ENCODE data around the gene TEKT5.

The TEKT5 gene

DNA sequence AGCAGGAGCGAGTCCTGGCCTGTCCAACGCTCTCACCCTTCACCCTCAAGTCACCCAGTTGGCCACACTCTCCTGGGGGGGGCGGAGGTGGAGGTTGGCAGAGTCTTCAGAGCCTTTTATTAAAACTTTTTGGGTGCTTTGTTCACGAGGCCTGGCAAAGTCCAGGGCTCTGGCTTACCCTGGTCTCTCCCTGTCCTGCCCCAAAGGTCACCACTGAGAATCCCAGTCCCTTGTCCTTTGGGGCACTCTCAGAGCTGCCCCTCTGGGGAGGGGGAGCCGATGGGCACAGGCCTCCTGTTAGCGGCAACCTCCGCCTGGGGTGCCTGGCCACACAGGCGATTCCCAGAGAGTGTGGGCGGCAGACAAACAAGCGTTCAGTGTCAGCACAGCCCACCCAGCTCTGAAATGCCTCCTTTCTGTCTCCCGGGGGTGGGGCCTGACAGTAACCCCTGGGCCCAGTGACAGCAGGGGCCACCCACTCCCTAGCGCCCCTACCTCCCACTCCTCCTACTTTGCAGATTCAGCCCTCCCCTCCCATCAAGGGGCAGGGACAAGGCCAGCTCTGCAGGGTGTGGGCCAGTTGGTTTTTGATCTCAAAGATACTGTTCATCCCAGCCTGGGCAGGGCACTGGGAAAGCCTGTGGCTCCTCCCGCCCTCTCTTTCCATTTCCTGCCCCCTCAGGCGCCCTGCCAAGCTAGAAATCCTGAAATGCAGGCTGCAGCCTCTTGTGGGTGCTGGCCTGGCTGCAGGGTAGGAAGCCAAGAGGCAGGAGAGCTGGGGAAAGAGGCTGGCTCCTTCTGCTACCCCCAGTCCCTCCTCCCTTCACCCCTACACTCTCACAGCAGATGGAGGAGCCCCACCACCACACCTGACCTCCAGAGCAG, 77.7 kb downstream of the TEKT5 start:
- H3K4me3 ChIP-seq (replicated peaks; ENCODE audit: low read depth, low read length): no peak overlapping the region
- no peak for DNase-seq (ENCODE audit: extremely low read depth, low read depth)
- TF ChIP-seq, protein P1, sequence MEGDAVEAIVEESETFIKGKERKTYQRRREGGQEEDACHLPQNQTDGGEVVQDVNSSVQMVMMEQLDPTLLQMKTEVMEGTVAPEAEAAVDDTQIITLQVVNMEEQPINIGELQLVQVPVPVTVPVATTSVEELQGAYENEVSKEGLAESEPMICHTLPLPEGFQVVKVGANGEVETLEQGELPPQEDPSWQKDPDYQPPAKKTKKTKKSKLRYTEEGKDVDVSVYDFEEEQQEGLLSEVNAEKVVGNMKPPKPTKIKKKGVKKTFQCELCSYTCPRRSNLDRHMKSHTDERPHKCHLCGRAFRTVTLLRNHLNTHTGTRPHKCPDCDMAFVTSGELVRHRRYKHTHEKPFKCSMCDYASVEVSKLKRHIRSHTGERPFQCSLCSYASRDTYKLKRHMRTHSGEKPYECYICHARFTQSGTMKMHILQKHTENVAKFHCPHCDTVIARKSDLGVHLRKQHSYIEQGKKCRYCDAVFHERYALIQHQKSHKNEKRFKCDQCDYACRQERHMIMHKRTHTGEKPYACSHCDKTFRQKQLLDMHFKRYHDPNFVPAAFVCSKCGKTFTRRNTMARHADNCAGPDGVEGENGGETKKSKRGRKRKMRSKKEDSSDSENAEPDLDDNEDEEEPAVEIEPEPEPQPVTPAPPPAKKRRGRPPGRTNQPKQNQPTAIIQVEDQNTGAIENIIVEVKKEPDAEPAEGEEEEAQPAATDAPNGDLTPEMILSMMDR (IDR thresholded peaks at IDR 0.05; ENCODE audit: low read depth, low read length, missing control alignments): no peak

DNA sequence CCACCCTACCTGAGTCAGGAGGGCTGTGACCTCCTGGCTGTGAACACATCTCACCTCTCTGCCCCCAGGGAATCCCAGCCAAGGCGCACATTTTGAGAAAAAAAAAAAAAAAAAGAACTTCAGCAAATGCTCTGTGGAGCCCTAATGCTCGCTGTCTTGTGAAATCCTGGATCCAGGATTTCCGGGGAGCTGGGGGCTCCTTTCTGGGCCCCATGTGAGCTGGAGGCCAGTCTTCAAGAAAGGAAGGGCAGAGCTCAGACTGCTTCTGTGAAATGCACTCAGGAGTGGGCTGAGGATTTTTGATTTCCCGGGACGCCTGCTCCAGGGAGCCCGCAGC, 78.3 kb downstream of the TEKT5 start:
- no peak for DNase-seq (ENCODE audit: extremely low read depth, low read depth)
- TF ChIP-seq, protein P1 (IDR thresholded peaks at IDR 0.05; ENCODE audit: low read depth, low read length, missing control alignments): no peak
- no peak overlapping the region for H3K4me3 ChIP-seq (replicated peaks; ENCODE audit: low read depth, low read length)

DNA sequence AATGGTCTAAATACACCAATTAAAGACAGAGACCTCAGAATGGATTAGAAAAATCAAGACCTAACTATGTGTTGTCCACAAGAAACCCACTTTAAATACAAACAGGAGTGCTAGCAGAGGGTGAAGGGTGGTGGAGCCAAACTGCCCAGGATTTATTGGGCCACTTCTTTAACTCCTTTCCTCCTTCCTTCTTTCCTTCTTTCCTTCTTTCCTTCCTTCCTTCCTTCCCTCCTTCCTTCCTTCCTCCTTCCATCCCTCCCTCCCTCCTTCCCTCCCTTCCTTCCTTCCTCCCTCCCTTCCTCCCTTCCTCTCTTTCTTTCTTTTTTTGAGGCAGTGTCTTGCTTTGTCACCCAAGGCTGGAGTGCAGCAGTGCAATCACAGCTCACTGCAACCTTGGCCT, 80.0 kb downstream of the TEKT5 start:
- no peak for DNase-seq (ENCODE audit: extremely low read depth, low read depth)
- TF ChIP-seq, protein P1 (IDR thresholded peaks at IDR 0.05; ENCODE audit: low read depth, low read length, missing control alignments): no peak
- no peak overlapping the region for H3K4me3 ChIP-seq (replicated peaks; ENCODE audit: low read depth, low read length)

DNA sequence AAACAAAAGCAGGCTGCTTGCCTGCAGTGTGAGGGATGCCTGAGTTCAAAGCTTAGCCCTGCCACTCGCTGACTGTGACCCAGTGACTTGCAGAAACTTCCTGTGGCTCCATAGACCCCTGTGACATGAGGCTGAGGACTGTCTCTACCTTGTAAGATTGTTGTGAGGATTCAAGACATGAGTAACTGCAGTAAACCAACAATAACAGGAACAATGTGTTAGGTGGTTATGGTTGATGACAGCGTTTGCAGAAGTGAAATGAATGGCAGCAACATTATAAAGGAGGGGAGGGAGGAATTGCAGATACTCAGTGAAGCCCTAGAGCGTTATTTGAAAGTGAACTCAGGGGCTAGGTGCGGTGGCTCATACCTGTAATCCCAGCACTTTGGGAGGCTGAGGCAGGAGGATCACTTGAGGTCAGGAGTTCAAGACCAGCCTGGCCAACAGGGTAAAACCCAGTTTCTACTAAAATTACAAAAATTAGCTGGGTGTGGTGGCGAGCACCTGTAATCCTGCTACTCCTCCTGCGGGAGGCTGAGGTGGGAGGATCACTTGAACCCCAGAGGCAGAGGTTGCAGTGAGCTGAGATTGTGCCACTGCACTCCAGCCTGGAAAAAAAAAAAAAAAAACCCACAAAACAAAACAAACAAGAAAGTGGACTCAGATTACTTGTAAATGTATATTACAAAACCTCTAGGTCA, 80.8 kb downstream of the TEKT5 start:
- no peak for DNase-seq (ENCODE audit: extremely low read depth, low read depth)
- H3K4me3 ChIP-seq (replicated peaks; ENCODE audit: low read depth, low read length): no peak overlapping the region
- TF ChIP-seq, protein P1 (IDR thresholded peaks at IDR 0.05; ENCODE audit: low read depth, low read length, missing control alignments): no peak

DNA sequence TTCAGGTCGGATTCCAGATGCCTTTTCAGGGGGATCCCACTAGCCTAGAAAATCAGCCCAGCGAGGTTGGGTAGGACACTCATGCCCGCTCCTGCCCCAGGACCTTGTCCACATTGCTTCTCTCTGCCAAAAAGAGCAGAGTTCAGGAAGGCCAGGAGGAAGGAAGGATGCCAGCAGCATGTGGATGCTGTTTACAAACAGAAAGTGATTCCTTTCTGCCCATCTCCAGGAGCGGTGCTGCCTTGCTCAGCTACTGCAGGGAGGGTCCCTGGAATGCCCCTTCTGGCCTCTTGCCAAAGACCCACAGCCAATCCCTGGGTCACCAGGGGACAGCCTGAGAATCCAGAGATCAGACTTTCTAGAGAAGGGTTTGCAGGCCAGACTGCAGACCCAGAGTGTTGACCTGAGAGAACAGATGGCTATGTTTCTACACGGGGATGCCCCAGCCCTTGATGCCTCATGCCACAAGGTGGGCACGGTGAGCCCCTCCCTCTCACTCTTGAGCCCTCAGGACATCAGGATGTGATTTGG, 82.0 kb downstream of the TEKT5 start:
- DNase-seq (ENCODE audit: extremely low read depth, low read depth): no peak
- no peak overlapping the region for H3K4me3 ChIP-seq (replicated peaks; ENCODE audit: low read depth, low read length)
- TF ChIP-seq, protein P1 (IDR thresholded peaks at IDR 0.05; ENCODE audit: low read depth, low read length, missing control alignments): no peak

DNA sequence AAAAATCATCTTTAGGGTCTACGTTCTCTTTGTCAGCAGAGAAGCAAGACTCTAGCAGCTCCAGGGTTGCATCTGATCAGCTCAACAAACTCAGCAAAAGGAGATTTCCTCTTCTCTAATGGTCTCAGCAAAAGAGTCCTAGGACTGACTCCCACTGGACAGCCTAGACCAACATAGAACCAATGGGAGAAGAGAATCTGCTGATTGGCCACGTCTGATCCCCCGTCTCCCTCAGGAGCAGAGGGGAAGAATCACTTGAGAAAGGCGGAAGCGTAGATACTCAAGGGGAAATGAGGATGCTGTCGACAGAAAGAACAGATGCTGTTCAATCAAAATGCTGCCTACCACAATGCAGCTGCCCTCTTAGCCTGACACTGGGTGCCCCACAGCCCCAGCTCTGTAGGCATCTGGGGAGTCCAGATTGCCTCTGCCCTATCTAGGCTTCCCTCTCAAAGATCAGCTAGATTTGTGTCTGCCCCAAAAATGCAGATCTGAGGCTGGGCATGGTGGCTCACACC, 82.8 kb downstream of the TEKT5 start:
- H3K4me3 ChIP-seq (replicated peaks; ENCODE audit: low read depth, low read length): no peak overlapping the region
- DNase-seq (ENCODE audit: extremely low read depth, low read depth): no peak
- TF ChIP-seq, protein P1 (IDR thresholded peaks at IDR 0.05; ENCODE audit: low read depth, low read length, missing control alignments): no peak
